GM19035 (cell line): ENCODE measurements around the gene SULT4A1.
"Not testable (repeated sequence)": the region's sequence is repeated elsewhere in the genome, so short reads cannot be mapped to it uniquely, and the experiment has no call there.

Experiments
- ATAC-seq: cut with Tn5 transposase; IDR thresholded peaks from one replicate; pipeline ENCODE4 v1.9.1; 2021; ENCODE audit not compliant: unreplicated experiment

SULT4A1 gene

GRCh38 chr22:43887391-43887790 lies 25.1 kb upstream of the SULT4A1 start:
- ATAC-seq: no peak

DNA sequence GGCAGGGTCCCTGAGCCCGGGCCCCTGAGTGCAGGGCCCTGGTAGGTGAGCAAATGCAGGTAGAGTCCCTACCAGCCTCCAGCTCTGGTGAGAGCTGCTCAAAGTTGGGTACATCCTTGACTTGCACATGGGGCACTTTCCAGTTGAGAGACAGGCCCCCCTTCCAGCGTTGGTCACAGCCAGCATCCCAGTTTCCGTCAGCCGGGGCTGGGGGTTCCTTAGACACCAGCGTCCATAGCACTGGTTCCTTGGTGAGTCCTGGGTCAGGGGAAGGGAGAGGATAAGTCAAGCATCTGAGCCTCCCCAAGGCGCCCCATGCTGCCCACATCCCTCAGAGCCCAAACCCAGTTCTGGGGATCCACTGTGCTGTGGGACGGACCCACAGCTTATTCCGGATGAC lies 23.9 kb upstream of the SULT4A1 start:
- no peak for ATAC-seq

- ATAC-seq: no peak
Measured at GRCh38 chr22:43885786-43886185, 23.5 kb upstream of the SULT4A1 start.

- no peak for ATAC-seq
Measured at GRCh38 chr22:43885319-43885671, 23.0 kb upstream of the SULT4A1 start.

- peak; percentile 83 for ATAC-seq
Measured at GRCh38 chr22:43884600-43885318, 22.4 kb upstream of the SULT4A1 start.

GRCh38 chr22:43883719-43884415 lies 21.6 kb upstream of the SULT4A1 start:
- ATAC-seq: no peak

GRCh38 chr22:43883012-43883661 lies 20.8 kb upstream of the SULT4A1 start:
- no peak for ATAC-seq

GRCh38 chr22:43882122-43882767 lies 19.9 kb upstream of the SULT4A1 start:
- no peak for ATAC-seq

DNA sequence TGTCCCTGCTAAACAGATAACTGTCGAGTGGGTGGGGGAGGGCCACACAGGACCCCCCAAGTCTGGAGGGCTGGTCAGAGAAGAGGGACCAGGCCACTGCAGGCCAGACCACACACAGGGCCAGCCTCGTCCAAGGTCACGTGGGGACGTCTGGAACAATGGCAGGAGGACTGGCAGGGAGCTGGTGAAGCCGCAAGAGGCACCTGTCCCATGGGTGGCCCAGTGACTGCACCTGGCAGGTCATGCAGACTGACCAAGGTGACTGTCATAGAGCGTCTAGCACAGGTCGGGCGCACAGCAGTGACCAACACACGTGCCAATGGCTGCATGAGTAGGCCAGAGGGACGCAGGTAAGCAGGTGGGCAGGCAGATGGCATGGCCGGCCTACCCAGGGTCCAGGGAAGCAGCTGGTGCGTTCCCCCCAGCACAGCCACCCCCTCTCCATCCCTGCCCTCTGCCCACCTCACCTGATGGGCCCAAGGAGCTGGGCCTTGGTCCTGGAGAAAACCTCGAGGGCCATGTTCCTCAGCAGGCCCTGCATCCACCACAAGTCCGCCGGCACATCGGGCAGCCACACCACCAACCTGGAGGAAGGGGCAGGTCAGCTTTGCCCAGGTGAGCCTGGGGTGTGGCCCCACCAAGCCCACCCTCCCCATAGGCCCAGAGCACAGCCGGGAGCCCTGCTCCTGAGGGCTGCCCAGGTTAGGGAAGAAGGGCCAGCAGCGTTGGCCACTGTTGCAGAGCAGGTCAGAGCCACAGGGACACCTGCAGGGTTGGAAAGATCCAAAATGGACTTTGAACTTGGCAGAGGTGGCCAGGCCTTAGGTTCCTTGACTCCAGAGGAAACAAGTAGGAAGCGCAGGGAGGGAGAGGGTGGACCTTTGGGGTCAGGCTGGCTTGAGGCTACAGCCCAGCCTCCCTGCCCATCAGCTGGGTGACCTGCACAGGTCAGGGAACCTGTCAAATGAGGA lies 19.1 kb upstream of the SULT4A1 start:
- ATAC-seq: no peak

GRCh38 chr22:43880541-43880991 lies 18.3 kb upstream of the SULT4A1 start:
- no peak for ATAC-seq

DNA sequence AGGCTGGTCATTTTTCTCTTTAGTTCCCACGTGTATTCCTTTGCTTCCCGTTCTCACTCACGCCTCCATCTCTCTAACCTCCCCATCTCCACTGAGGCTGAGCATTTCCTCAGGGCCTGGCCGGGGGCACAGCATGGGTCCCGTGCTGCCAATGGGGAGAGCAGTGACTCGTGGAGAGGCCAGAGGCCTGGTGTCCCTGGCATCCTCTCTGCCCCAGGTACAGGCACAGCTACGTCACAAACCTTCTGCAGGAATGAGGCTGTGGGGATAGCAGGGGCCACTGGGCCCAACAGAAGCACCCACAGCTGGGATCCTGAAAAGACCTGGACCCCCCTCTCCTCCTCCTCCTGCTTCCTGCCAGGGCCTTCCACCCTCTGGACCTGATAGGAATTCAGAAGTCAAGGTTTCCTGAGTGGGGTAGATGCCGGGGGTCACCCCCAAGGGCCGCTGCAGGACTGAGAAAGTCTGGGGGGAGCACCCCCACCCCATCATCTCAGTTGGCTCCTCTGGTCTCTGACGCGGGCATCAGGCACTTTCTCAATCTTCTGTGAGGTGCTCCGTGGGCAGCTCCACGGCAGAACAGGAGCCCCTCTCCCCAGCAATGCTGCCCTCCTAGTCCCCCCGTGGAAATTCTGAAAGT lies 17.7 kb upstream of the SULT4A1 start:
- no peak for ATAC-seq

DNA sequence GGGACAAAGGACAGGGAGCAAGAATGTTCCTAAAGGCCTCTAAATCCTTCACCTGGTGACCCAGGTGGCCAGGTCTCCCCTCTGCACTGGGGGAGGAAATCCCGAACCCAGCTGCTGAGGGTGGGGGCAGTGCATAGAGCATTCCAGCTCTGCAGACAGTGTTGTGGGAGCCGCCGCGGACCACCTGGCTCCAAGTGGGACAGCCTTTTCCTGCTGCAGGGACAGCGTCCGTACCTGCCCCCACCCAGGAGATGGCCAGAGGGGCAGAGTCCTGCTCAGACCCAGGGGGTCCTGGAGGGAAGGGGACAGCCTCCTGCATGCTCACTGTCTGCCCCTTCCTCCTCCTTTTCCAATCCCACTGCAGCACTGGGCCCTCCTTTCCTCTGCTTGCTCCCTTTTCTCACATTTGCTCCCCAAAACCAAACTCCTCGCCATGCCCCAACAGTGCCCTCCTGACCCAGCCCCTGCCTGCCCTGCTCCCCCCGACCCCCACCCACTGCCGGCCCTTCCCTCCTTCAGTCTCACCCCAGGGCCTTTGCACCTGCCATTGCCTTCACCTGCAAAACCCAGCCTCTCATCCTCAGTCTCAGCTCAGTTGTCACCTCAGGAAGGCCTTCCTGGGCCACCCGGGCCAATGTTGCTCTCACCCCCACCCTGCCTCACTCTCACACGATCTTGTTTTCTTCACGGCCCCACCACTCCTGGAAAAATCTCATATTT lies 16.7 kb upstream of the SULT4A1 start:
- ATAC-seq: no peak

DNA sequence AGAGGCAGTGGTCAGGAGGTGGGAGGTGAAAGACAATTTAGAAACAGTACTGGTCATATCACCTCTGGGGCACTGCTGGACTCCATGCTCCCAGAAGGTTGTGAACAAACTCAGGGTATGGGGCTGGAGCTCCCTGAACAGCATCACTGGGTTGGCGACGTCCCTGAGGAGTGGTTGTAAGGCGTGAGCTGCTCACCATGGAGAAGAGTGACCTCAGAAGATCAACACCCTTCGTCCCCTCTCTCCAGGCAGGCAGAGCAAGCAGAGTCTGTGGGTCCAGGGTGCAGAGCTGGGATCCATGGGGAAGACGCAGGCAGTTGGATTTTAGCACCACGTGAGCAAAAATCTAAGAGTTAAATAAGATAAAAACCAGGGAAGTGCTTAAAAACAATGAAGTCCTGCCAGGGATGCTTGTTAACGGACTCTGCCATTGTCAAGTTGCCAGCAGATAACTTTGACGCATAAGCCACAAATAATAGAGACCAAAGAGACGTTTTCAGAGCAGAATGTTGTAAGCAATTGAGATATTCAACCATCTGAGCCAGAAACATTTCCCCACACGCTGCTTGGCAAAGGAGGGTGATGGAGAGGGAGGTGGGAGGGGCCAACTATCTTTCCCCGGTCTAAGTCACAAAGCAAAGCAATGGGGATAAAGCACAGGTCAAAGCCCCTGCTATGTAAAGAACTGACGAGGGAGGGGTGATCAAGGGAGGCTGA lies 15.9 kb upstream of the SULT4A1 start:
- ATAC-seq: no peak

DNA sequence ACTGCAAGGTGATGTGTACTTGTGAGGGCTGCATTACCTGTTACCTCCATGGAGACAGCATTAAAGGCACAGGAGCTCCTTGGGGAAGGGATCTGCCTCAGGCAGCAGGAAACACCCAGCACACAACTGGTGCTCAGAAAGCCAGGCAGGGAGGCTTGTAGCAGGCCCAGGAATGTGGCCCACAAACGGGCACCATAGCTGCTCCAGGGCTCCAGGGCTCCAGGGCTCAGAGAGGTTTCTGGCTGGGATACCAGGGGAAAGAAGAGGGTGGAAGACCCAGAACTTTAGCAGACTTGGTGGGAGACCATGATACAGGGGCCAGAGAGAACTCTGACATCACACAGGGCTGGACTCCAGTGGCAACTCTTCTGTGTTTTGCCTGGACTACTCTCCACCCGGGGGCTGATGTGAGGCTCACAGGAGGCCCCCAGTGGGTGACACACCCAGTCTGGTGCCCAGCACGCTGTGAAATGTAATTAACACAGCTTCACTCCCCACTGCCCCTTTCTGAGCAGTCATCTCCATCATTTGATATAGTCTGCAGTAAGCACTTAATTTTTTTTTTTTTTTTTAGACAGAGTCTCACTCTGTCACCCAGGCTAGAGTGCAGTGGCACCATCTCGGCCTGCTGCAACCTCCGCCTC lies 14.7 kb upstream of the SULT4A1 start:
- no peak for ATAC-seq

DNA sequence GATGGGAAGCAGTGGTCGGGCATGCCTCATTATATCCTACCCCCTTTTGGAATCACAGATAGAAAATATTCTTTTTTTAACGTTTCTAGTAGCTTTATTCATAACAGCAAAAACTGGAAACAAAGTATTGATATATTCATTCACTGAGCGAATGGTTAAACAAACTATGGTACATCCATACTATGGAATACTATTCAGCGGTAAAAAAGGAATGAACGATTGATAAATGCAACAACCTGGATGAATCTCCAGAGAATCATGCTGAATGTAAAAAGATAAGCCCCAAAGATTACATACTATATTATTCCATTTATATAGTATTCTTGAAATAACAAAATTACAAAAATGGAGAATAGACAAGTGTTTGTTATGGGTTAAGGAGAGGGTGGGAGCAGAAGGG lies 7.5 kb upstream of the SULT4A1 start:
- ATAC-seq: no peak

- not testable (repeated sequence) for ATAC-seq
Measured at GRCh38 chr22:43869001-43869400, 6.7 kb upstream of the SULT4A1 start.

GRCh38 chr22:43867839-43868635 lies 5.7 kb upstream of the SULT4A1 start:
- no peak for ATAC-seq

- no peak for ATAC-seq
Measured at GRCh38 chr22:43862882-43863202, 529 bp upstream of the SULT4A1 start.
